Caco-2 (cell line): Measurements from ENCODE around the gene FANCD2. TPM values are rescaled to one million over a fixed set of nuclear protein-coding genes. Genes with fewer than 3 reads are reported as not detected.
A peak's percentile ranks its signal among the peaks of the same experiment; 100 is the strongest.

Experiments
- BruUV-seq: library from RNA; stranded (reverse); fragments of 400-500 nt; replicated peaks from 2 replicates; lab custom pipeline; 2021; lab: Mats Ljungman, UMichigan
- CTCF ChIA-PET: fragments of 300-600 bp; sonication (Branson Sonifier 250); formaldehyde crosslinking; loops from one replicate; lab custom pipeline; 2022; ENCODE audit warnings: antibody characterized with exemption; lab: Charles Lee
- POLR2A ChIA-PET: fragments of 300-600 bp; sonication (Branson Sonifier 250); formaldehyde crosslinking; loops from one replicate; lab custom pipeline; 2022; ENCODE audit warnings: antibody characterized with exemption; lab: Charles Lee
- DNase-seq, 2 experiments: peaks; one replicate each; pipeline versions ENCODE4 v3.0.0 to v3.0.0-alpha.2; 2020 to 2022
- H3K27me3 ChIP-seq: replicated peaks from 2 replicates; pipeline ENCODE4 v1.6.0; 2011; ENCODE audit warnings: low read length; ENCODE audit not compliant: control insufficient read depth, insufficient read depth
- H3K36me3 ChIP-seq: 2 replicates; pipeline ENCODE4 v1.5.1; 2011; ENCODE audit warnings: low read length; ENCODE audit not compliant: control insufficient read depth, insufficient read depth
- H3K4me1 ChIP-seq: fragments of 250-450 bp; sonication (Bioruptor Pico); 2 replicates; pipeline ENCODE4 v1.5.1; 2020; ENCODE audit warnings: mild to moderate bottlenecking
- H3K4me3 ChIP-seq: 2 replicates; pipeline ENCODE4 v1.5.1; 2011; ENCODE audit warnings: low read depth, mild to moderate bottlenecking, control low read depth, low read length
- H3K9me3 ChIP-seq: fragments of 250-450 bp; sonication (Bioruptor Pico); 2 replicates; pipeline ENCODE4 v1.5.1; 2020; ENCODE audit warnings: mild to moderate bottlenecking, moderate library complexity
- H3K27ac Mint-ChIP-seq: one replicate; pipeline ENCODE4 v1.8.0; 2022; ENCODE audit warnings: mixed read lengths; ENCODE audit not compliant: unreplicated experiment
- H3K27me3 Mint-ChIP-seq: one replicate; pipeline ENCODE4 v1.8.0; 2022; ENCODE audit warnings: mixed read lengths; ENCODE audit not compliant: insufficient read depth, unreplicated experiment
- H3K36me3 Mint-ChIP-seq: one replicate; pipeline ENCODE4 v1.8.0; 2022; ENCODE audit warnings: mild to moderate bottlenecking, mixed read lengths; ENCODE audit not compliant: insufficient read depth, unreplicated experiment
- H3K4me1 Mint-ChIP-seq: one replicate; pipeline ENCODE4 v1.8.0; 2022; ENCODE audit warnings: low read depth, mixed read lengths; ENCODE audit not compliant: unreplicated experiment
- H3K4me3 Mint-ChIP-seq: one replicate; pipeline ENCODE4 v1.8.0; 2022; ENCODE audit warnings: mild to moderate bottlenecking, moderate library complexity, mixed read lengths; ENCODE audit not compliant: unreplicated experiment
- H3K9me3 Mint-ChIP-seq: one replicate; pipeline ENCODE4 v1.8.0; 2022; ENCODE audit warnings: mixed read lengths; ENCODE audit not compliant: unreplicated experiment
- intact Hi-C: fragments of 100-400 bp; cut with micrococcal nuclease; formaldehyde crosslinking; loops from one replicate; pipeline ENCODE4 v1.10.0; 2022; ENCODE audit not compliant: unreplicated experiment
- total RNA-seq: library from RNA; stranded (reverse); gene quantifications from 2 replicates; pipeline ENCODE4 v1.2.3, GENCODE V29; 2022
- TF ChIP-seq, protein P1 (sequence below), 2 experiments: fragments of 200-600 bp in 1 of 2; IDR thresholded peaks; 1 replicate in 1 of 2; 2 replicates in 1 of 2; pipeline versions ENCODE4 v1.5.1 to v1.8.0; 2011 to 2022; ENCODE audit warnings: antibody characterized with exemption in 1 of 2, control low read depth in 1 of 2, inconsistent platforms in 1 of 2, low read depth in 1 of 2, low read length in 1 of 2, mild to moderate bottlenecking in 1 of 2, moderate library complexity in 1 of 2; ENCODE audit not compliant: insufficient read depth in 1 of 2, severe bottlenecking in 1 of 2, unreplicated experiment in 1 of 2

The FANCD2 gene
- total RNA-seq, 1 experiment from 2014 or later = 35.6 TPM

DNA sequence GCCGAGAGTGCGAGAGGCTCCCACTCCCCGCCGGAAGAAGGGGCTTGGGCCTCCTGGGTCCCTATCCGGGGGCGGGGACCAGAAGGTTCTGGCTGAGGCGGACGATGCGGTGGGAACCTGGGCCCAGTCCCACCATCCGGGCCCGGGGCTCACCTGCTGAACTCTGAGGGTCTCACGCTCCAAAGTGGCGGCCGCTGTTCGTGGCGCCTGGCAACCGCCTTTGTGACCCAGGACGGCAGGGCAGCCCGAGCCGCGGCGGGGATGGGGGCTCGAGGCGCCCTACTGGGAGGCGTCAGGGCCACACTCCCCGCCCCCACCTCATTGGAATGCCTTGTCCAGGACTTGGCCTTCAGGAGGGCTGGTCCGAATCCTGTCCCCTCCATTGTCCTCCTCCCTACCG, 81.9 kb downstream of the FANCD2 start, which contains the start of gene FANCD2OS:
Gene FANCD2OS, minus strand, starts transcription at position 165 of the 400 bp plus-strand sequence. CDS start 3,481 bp downstream, outside the sequence.
- CTCF ChIA-PET = no interaction called here
- Mint-ChIP-seq H3K4me1 (no peaks in the 10 kb centered on the region), H3K27ac (no peak within 1 kb of the TSS), H3K9me3 (no peaks in the 10 kb centered on the region), H3K27me3 (no peaks in the 10 kb centered on the region), H3K36me3 (no peaks in the 10 kb centered on the region), H3K4me3 (no peak within 1 kb of the TSS)
- POLR2A ChIA-PET = no interaction called here
- intact Hi-C loops = no loop called here
- H3K27me3 ChIP-seq = no peaks in the 10 kb centered on the region
- no peak within 1 kb of the TSS for H3K4me3 ChIP-seq
- no peaks in the 10 kb centered on the region for H3K9me3 ChIP-seq
- no peaks in the 10 kb centered on the region for H3K36me3 ChIP-seq
- no TSS peak for BruUV-seq
- no peaks in the 10 kb centered on the region for H3K4me1 ChIP-seq
- no peak for DNase-seq
- TF ChIP-seq, protein P1, sequence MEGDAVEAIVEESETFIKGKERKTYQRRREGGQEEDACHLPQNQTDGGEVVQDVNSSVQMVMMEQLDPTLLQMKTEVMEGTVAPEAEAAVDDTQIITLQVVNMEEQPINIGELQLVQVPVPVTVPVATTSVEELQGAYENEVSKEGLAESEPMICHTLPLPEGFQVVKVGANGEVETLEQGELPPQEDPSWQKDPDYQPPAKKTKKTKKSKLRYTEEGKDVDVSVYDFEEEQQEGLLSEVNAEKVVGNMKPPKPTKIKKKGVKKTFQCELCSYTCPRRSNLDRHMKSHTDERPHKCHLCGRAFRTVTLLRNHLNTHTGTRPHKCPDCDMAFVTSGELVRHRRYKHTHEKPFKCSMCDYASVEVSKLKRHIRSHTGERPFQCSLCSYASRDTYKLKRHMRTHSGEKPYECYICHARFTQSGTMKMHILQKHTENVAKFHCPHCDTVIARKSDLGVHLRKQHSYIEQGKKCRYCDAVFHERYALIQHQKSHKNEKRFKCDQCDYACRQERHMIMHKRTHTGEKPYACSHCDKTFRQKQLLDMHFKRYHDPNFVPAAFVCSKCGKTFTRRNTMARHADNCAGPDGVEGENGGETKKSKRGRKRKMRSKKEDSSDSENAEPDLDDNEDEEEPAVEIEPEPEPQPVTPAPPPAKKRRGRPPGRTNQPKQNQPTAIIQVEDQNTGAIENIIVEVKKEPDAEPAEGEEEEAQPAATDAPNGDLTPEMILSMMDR (IDR thresholded peaks at IDR 0.05; ENCODE audit: insufficient read depth in 1 of 2, low read depth in 1 of 2, low read length in 1 of 2, severe bottlenecking in 1 of 2, unreplicated experiment in 1 of 2) = no peak

DNA sequence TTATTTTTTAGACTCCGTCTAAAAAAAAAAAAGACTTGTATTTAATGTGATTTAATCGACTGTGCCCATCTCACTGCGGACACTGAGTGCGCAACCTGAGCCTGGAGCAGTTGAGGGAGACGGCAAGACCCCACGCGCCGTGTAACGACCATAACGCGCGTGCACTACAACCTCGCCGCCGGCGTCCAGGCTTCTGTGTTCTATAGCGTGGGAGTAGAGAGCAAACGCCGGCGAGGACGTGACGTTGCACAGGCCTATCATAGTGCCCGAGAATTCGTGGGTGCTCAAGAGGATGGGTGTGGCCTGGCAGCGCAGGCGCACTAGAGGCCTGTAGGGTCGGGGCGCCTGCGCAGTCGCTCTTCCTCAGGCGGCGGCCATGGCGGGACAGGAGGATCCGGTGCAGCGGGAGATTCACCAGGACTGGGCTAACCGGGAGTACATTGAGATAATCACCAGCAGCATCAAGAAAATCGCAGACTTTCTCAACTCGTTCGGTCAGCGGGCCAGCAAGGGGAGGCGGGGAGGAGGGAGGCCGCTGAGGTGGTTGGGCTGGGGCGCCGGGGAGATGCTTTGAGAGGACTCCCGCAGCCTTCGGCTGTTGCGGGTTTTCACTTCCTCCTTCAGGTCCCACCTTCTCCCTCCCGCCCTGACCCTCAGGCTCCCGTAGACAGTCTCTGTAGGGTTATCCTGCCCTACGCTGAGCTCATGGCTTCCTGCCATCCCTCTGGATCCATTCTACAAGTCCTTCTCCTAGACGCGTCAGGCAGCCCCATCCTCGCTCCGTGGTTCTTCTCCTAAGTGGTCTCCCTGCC, 89.3 kb downstream of the FANCD2 start, which contains the start of gene BRK1:
Gene BRK1, plus strand, starts transcription at position 350 of the 812 bp plus-strand sequence. Its CDS starts 27 bp downstream, at position 377.
- H3K27me3 ChIP-seq = no peaks in the 10 kb centered on the region
- CTCF ChIA-PET = interaction anchor here (0.6 kb wide), 1 partner anchor 10 kb away, joined by 4 read pairs; no protein-coding TSS in a partner anchor
- H3K36me3 ChIP-seq = no peaks in the 10 kb centered on the region
- H3K27ac Mint-ChIP-seq = peak within 1 kb of the TSS; percentile 96
- H3K9me3 ChIP-seq = no peaks in the 10 kb centered on the region
- no peaks in the 10 kb centered on the region for H3K4me1 Mint-ChIP-seq
- H3K4me3 ChIP-seq = peak within 1 kb of the TSS; percentile 76
- POLR2A ChIA-PET = interaction anchor here (0.5 to 0.7 kb wide), 6 partner anchors 13 to 773 kb away, joined by 3 to 5 read pairs (median 4); no protein-coding TSS in a partner anchor
- no peaks in the 10 kb centered on the region for H3K4me1 ChIP-seq
- H3K36me3 Mint-ChIP-seq = peaks cover 18% of the 10 kb centered on the region
- no peaks in the 10 kb centered on the region for H3K27me3 Mint-ChIP-seq
- DNase-seq = peak; percentile 90 to 94
- peak within 1 kb of the TSS; percentile 99 for H3K4me3 Mint-ChIP-seq
- BruUV-seq = no TSS peak
- intact Hi-C loops = loop anchor here (2.0 kb wide), 1 partner anchor 25 kb away; the partner anchor contains the start of gene VHL
- TF ChIP-seq, protein P1 (IDR thresholded peaks at IDR 0.05; ENCODE audit: insufficient read depth in 1 of 2, low read depth in 1 of 2, low read length in 1 of 2, severe bottlenecking in 1 of 2, unreplicated experiment in 1 of 2) = no peak
- H3K9me3 Mint-ChIP-seq = no peaks in the 10 kb centered on the region

DNA sequence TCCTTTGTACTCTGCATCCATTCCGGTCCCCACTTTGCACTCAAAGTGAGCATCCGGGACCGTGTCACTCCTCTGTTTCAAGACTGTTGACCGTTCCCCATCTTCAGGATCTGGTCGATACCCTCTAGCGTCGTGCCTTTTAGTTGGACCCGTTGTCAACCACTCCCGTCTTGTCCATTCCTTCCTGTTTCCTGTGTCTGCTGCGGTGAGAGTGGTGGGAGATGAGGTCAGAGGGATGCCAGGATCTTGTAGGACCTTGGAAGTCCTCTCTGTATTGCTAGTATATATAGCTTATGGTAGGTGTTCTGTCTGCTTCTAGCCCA, 89.9 kb downstream of the FANCD2 start:
- no peaks in the 10 kb centered on the region for H3K9me3 Mint-ChIP-seq
- Histone ChIP-seq H3K36me3 (no peaks in the 10 kb centered on the region), H3K9me3 (no peaks in the 10 kb centered on the region), H3K4me3 (peak overlapping the region; percentile 76), H3K4me1 (no peaks in the 10 kb centered on the region), H3K27me3 (no peaks in the 10 kb centered on the region)
- no TSS peak for BruUV-seq
- peaks cover 23% of the 10 kb centered on the region for H3K36me3 Mint-ChIP-seq
- DNase-seq = peak; percentile 23 to 39
- H3K27ac Mint-ChIP-seq = peak overlapping the region; percentile 96
- H3K4me3 Mint-ChIP-seq = peak overlapping the region; percentile 99
- CTCF ChIA-PET = no interaction called here
- no peaks in the 10 kb centered on the region for H3K4me1 Mint-ChIP-seq
- intact Hi-C loops = no loop called here
- TF ChIP-seq, protein P1 (IDR thresholded peaks at IDR 0.05; ENCODE audit: insufficient read depth in 1 of 2, low read depth in 1 of 2, low read length in 1 of 2, severe bottlenecking in 1 of 2, unreplicated experiment in 1 of 2) = no peak
- H3K27me3 Mint-ChIP-seq = no peaks in the 10 kb centered on the region
- POLR2A ChIA-PET = interaction anchor here (0.8 kb wide), 1 partner anchor 13 kb away, joined by 6 read pairs; no protein-coding TSS in a partner anchor
